PC-9 (cell line): ENCODE measurements around the gene DPYD. TPM values are rescaled to one million over a fixed set of nuclear protein-coding genes. Genes with fewer than 3 reads are reported as not detected.

Experiments
- BruUV-seq: library from RNA; stranded (reverse); fragments of 400-500 nt; replicated peaks from 2 replicates; lab custom pipeline; 2021; lab: Mats Ljungman, UMichigan
- CTCF ChIA-PET: fragments of 300-600 bp; sonication (Branson Sonifier 250); formaldehyde crosslinking; loops from one replicate; lab custom pipeline; 2022; ENCODE audit warnings: antibody characterized with exemption; lab: Charles Lee
- POLR2A ChIA-PET: fragments of 300-600 bp; sonication (Branson Sonifier 250); formaldehyde crosslinking; loops from one replicate; lab custom pipeline; 2022; ENCODE audit warnings: antibody characterized with exemption; ENCODE audit not compliant: unreplicated experiment; lab: Charles Lee
- DNase-seq, 2 experiments: peaks; one replicate each; pipeline versions ENCODE4 v3.0.0 to v3.0.0-alpha.2; 2015 to 2022; ENCODE audit warnings: mixed read lengths in 1 of 2
- H2AFZ ChIP-seq: fragments of 200-600 bp; sonication (generic); 2 replicates; pipeline ENCODE4 v1.8.1; 2017; ENCODE audit warnings: antibody characterized with exemption
- H3F3A ChIP-seq: fragments of 200-600 bp; sonication (generic); 2 replicates; pipeline ENCODE4 v1.8.1; 2017; ENCODE audit warnings: antibody characterized with exemption, mild to moderate bottlenecking, low read depth; ENCODE audit not compliant: insufficient read depth
- H3K27ac ChIP-seq: fragments of 200-600 bp; sonication (generic); 2 replicates; pipeline ENCODE4 v1.6.1; 2016; ENCODE audit warnings: mixed run types
- H3K27me3 ChIP-seq: fragments of 200-600 bp; sonication (generic); 2 replicates; pipeline ENCODE4 v1.6.1; 2016; ENCODE audit warnings: low read depth, mixed run types; ENCODE audit not compliant: insufficient read depth
- H3K36me3 ChIP-seq: fragments of 200-600 bp; sonication (generic); 2 replicates; pipeline ENCODE4 v1.6.1; 2016; ENCODE audit warnings: low read depth, mixed run types
- H3K4me1 ChIP-seq: fragments of 200-600 bp; sonication (generic); replicated peaks from 2 replicates; pipeline ENCODE4 v1.6.1; 2016; ENCODE audit warnings: mixed run types; ENCODE audit not compliant: insufficient read depth
- H3K4me2 ChIP-seq: fragments of 200-600 bp; sonication (generic); 2 replicates; pipeline ENCODE4 v1.6.1; 2017; ENCODE audit warnings: mixed run types
- H3K4me3 ChIP-seq: fragments of 200-600 bp; sonication (generic); 2 replicates; pipeline ENCODE4 v1.6.1; 2016; ENCODE audit warnings: mixed run types
- H3K79me2 ChIP-seq: fragments of 200-600 bp; sonication (generic); 2 replicates; pipeline ENCODE4 v1.6.1; 2017; ENCODE audit warnings: low read depth, mixed run types
- H3K9me2 ChIP-seq: fragments of 200-600 bp; sonication (generic); 2 replicates; pipeline ENCODE4 v1.8.1; 2017; ENCODE audit warnings: mild to moderate bottlenecking; ENCODE audit not compliant: insufficient read depth
- H3K9me3 ChIP-seq: fragments of 200-600 bp; sonication (generic); 2 replicates; pipeline ENCODE4 v1.8.1; 2016; ENCODE audit warnings: low read depth; ENCODE audit not compliant: insufficient read depth
- H4K20me1 ChIP-seq: fragments of 200-600 bp; sonication (generic); 2 replicates; pipeline ENCODE4 v1.8.1; 2017; ENCODE audit not compliant: insufficient read depth
- EZH2 ChIP-seq: fragments of 200-600 bp; sonication (generic); IDR thresholded peaks from 2 replicates; pipeline ENCODE4 v1.8.0; 2017; ENCODE audit warnings: antibody characterized with exemption, low read depth
- intact Hi-C: fragments of 100-400 bp; cut with micrococcal nuclease; formaldehyde crosslinking; loops from one replicate; pipeline ENCODE4 v1.10.0; 2022; ENCODE audit not compliant: unreplicated experiment
- total RNA-seq: library from RNA; stranded (reverse); gene quantifications from 2 replicates; pipeline ENCODE4 v1.2.3, GENCODE V29; 2021
- TF ChIP-seq, protein P1 (sequence below): fragments of 200-600 bp; sonication (generic); conservative IDR thresholded peaks from 2 replicates; pipeline ENCODE4 v1.6.1; 2017; ENCODE audit warnings: mixed run types, antibody characterized with exemption, mild to moderate bottlenecking, moderate library complexity

DPYD gene
- total RNA-seq, 1 experiment from 2014 or later = 24.1 TPM

GRCh38 chr1:97904534-97904933 is 16.3 kb downstream of the DPYD start:
- intact Hi-C loops = no loop called here
- H3K4me3 ChIP-seq = no peak overlapping the region
- no TSS peak for BruUV-seq
- no peaks in the 10 kb centered on the region for H3K9me2 ChIP-seq
- H3K4me2 ChIP-seq = no peak overlapping the region
- H4K20me1 ChIP-seq = no peaks in the 10 kb centered on the region
- TF ChIP-seq EZH2 = no peak
- ChIA-PET POLR2A (interaction anchor here (0.6 kb wide), 2 partner anchors 16 to 33 kb away, joined by 3 to 4 read pairs; partner anchors contain the start of gene DPYD), CTCF (no interaction called here)
- peaks cover 17% of the 10 kb centered on the region for H3K4me1 ChIP-seq
- no peak overlapping the region; the same call in 1 of the 2 replicates for H2AFZ ChIP-seq
- H3K27ac ChIP-seq = no peak overlapping the region
- no peaks in the 10 kb centered on the region for H3F3A ChIP-seq
- H3K9me3 ChIP-seq = peaks cover 12% of the 10 kb centered on the region
- peak in 1 of 2 experiments; percentile 58 for DNase-seq
- H3K36me3 ChIP-seq = no peaks in the 10 kb centered on the region
- no peaks in the 10 kb centered on the region for H3K27me3 ChIP-seq
- H3K79me2 ChIP-seq = no peaks in the 10 kb centered on the region

GRCh38 chr1:97903626-97904025 is 17.2 kb downstream of the DPYD start:
- POLR2A ChIA-PET = interaction anchor here (0.6 kb wide), 1 partner anchor 37 kb away, joined by 5 read pairs; no protein-coding TSS in a partner anchor
- no peak overlapping the region for H3K4me2 ChIP-seq
- H4K20me1 ChIP-seq = no peaks in the 10 kb centered on the region
- TF ChIP-seq EZH2 = no peak
- TF ChIP-seq, protein P1, sequence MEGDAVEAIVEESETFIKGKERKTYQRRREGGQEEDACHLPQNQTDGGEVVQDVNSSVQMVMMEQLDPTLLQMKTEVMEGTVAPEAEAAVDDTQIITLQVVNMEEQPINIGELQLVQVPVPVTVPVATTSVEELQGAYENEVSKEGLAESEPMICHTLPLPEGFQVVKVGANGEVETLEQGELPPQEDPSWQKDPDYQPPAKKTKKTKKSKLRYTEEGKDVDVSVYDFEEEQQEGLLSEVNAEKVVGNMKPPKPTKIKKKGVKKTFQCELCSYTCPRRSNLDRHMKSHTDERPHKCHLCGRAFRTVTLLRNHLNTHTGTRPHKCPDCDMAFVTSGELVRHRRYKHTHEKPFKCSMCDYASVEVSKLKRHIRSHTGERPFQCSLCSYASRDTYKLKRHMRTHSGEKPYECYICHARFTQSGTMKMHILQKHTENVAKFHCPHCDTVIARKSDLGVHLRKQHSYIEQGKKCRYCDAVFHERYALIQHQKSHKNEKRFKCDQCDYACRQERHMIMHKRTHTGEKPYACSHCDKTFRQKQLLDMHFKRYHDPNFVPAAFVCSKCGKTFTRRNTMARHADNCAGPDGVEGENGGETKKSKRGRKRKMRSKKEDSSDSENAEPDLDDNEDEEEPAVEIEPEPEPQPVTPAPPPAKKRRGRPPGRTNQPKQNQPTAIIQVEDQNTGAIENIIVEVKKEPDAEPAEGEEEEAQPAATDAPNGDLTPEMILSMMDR = no peak
- no peak for DNase-seq
- H3K4me1 ChIP-seq = peaks cover 17% of the 10 kb centered on the region
- peaks cover 12% of the 10 kb centered on the region for H3K9me3 ChIP-seq
- H2AFZ ChIP-seq = no peak overlapping the region
- no TSS peak for BruUV-seq
- no peaks in the 10 kb centered on the region for H3K36me3 ChIP-seq
- intact Hi-C loops = no loop called here
- no peaks in the 10 kb centered on the region for H3K9me2 ChIP-seq
- no peak overlapping the region for H3K27ac ChIP-seq
- CTCF ChIA-PET = no interaction called here
- H3K79me2 ChIP-seq = no peaks in the 10 kb centered on the region
- no peaks in the 10 kb centered on the region for H3F3A ChIP-seq
- H3K4me3 ChIP-seq = no peak overlapping the region
- no peaks in the 10 kb centered on the region for H3K27me3 ChIP-seq

DNA sequence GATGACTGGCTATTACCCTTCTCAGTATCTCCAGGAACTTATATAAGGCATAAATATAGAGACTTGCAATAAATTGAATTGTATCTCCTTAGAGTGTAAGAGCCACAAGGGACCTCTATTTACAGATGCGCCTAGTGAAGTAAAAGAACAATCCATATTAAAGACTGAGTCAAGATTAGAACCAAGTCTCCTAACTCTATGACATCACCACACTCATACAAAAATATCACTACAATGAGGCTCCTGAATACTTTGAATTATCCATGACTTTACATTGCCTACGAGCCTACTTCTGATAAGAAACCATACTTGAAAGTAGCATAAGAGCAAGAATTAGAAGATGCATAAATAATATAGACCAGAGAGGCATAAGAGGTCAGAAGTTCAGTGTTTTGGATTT is 18.8 kb downstream of the DPYD start:
- Histone ChIP-seq H3K9me3 (peaks cover 5% of the 10 kb centered on the region; the same call in 1 of the 2 replicates), H2AFZ (no peak overlapping the region), H3K27ac (no peak overlapping the region), H3K9me2 (no peaks in the 10 kb centered on the region), H3K36me3 (no peaks in the 10 kb centered on the region), H3K4me3 (no peak overlapping the region), H3K4me1 (peaks cover 15% of the 10 kb centered on the region), H4K20me1 (no peaks in the 10 kb centered on the region), H3K4me2 (no peak overlapping the region), H3K79me2 (no peaks in the 10 kb centered on the region), H3F3A (no peaks in the 10 kb centered on the region), H3K27me3 (no peaks in the 10 kb centered on the region)
- BruUV-seq = no TSS peak
- ChIA-PET POLR2A (no interaction called here), CTCF (no interaction called here)
- TF ChIP-seq EZH2 = no peak
- TF ChIP-seq, protein P1 = no peak
- DNase-seq = no peak
- intact Hi-C loops = no loop called here
